Mesenchymal stem cell (in vitro differentiated cells and primary cell): ENCODE measurements around the gene MCL1.
"Not testable (repeated sequence)": the region's sequence is repeated elsewhere in the genome, so short reads cannot be mapped to it uniquely, and the experiment has no call there.

ENCODE experiments used
- DNase-seq: peaks from one replicate; pipeline ENCODE4 v3.0.0-alpha.2; 2013
- H2AFZ ChIP-seq: one replicate; pipeline ENCODE4 v1.6.1; 2013; ENCODE audit warnings: low read depth, mild to moderate bottlenecking, control low read depth, inconsistent platforms, low read length, moderate library complexity
- H2AK5ac ChIP-seq: 2 replicates; pipeline ENCODE4 v1.6.1; 2013; ENCODE audit warnings: low read length, moderate library complexity, mild to moderate bottlenecking, inconsistent platforms; ENCODE audit not compliant: severe bottlenecking
- H2BK120ac ChIP-seq: one replicate; pipeline ENCODE4 v1.6.1; 2013; ENCODE audit warnings: low read depth, mild to moderate bottlenecking, inconsistent platforms, low read length, moderate library complexity
- H2BK12ac ChIP-seq, 2 experiments: one replicate each; pipeline ENCODE4 v1.6.1; 2013; ENCODE audit warnings: inconsistent platforms in 2 of 2, low read length in 2 of 2, mild to moderate bottlenecking in 2 of 2, moderate library complexity in 2 of 2, control low read depth in 1 of 2
- H2BK15ac ChIP-seq: one replicate; pipeline ENCODE4 v1.6.1; 2013; ENCODE audit warnings: mild to moderate bottlenecking, low read depth, inconsistent platforms; ENCODE audit not compliant: poor library complexity, severe bottlenecking
- H2BK5ac ChIP-seq: 2 replicates; pipeline ENCODE4 v1.6.1; 2013; ENCODE audit warnings: low read depth, mild to moderate bottlenecking, low read length, control low read depth, inconsistent platforms; ENCODE audit not compliant: poor library complexity, severe bottlenecking
- H3K14ac ChIP-seq, 2 experiments: one replicate each; pipeline ENCODE4 v1.6.1; 2013; ENCODE audit warnings: inconsistent platforms in 2 of 2, low read length in 2 of 2, control low read depth in 1 of 2, mild to moderate bottlenecking in 1 of 2, moderate library complexity in 1 of 2
- H3K18ac ChIP-seq, 2 experiments: one replicate each; pipeline ENCODE4 v1.6.1; 2013; ENCODE audit warnings: inconsistent platforms in 2 of 2, low read length in 2 of 2, control low read depth in 1 of 2, low read depth in 1 of 2, mild to moderate bottlenecking in 1 of 2
- H3K23ac ChIP-seq, 2 experiments: one replicate each; pipeline ENCODE4 v1.6.1; 2013; ENCODE audit warnings: inconsistent platforms in 2 of 2, low read length in 2 of 2, mild to moderate bottlenecking in 2 of 2, moderate library complexity in 2 of 2, control low read depth in 1 of 2
- H3K27ac ChIP-seq: 2 replicates; pipeline ENCODE4 v1.5.1; 2013; ENCODE audit warnings: mild to moderate bottlenecking, moderate library complexity, low read length, control low read depth, inconsistent platforms; ENCODE audit not compliant: poor library complexity, severe bottlenecking
- H3K27me3 ChIP-seq, 2 experiments: 2 replicates each; pipeline versions ENCODE4 v1.6.1 to v1.7.0; 2013; ENCODE audit warnings: low read length in 2 of 2, mild to moderate bottlenecking in 2 of 2, moderate library complexity in 2 of 2, control low read depth in 1 of 2, inconsistent platforms in 1 of 2; ENCODE audit not compliant: control insufficient read depth in 1 of 2, insufficient read depth in 1 of 2
- H3K36me3 ChIP-seq, 2 experiments: 2 replicates each; pipeline versions ENCODE4 v1.6.1 to v1.7.0; 2013; ENCODE audit warnings: low read length in 2 of 2, control low read depth in 1 of 2, inconsistent platforms in 1 of 2, low read depth in 1 of 2, mild to moderate bottlenecking in 1 of 2; ENCODE audit not compliant: insufficient read depth in 2 of 2, control insufficient read depth in 1 of 2
- H3K4ac ChIP-seq, 2 experiments: one replicate each; pipeline ENCODE4 v1.6.1; 2013; ENCODE audit warnings: inconsistent platforms in 2 of 2, low read length in 2 of 2, mild to moderate bottlenecking in 2 of 2, moderate library complexity in 2 of 2, control low read depth in 1 of 2, low read depth in 1 of 2
- H3K4me1 ChIP-seq: 2 replicates; pipeline ENCODE4 v1.6.1; 2013; ENCODE audit warnings: low read depth, low read length, control low read depth; ENCODE audit not compliant: control insufficient read depth, insufficient read depth
- H3K4me2 ChIP-seq: 2 replicates; pipeline ENCODE4 v1.6.1; 2013; ENCODE audit warnings: low read length, mild to moderate bottlenecking, inconsistent platforms; ENCODE audit not compliant: poor library complexity, severe bottlenecking
- H3K4me3 ChIP-seq, 2 experiments: 2 replicates each; pipeline versions ENCODE4 v1.5.1 to v1.7.0; 2013; ENCODE audit warnings: low read length in 2 of 2, mild to moderate bottlenecking in 2 of 2, control low read depth in 1 of 2, low read depth in 1 of 2; ENCODE audit not compliant: insufficient read depth in 1 of 2
- H3K79me1 ChIP-seq: replicated peaks from 2 replicates; pipeline ENCODE4 v1.6.1; 2013; ENCODE audit warnings: mild to moderate bottlenecking, control low read depth, low read length, inconsistent platforms; ENCODE audit not compliant: poor library complexity, severe bottlenecking
- H3K9ac ChIP-seq: 2 replicates; pipeline ENCODE4 v1.7.0; 2013; ENCODE audit warnings: mild to moderate bottlenecking, low read length, moderate library complexity
- H3K9me3 ChIP-seq: 2 replicates; pipeline ENCODE4 v1.7.0; 2013; ENCODE audit warnings: mild to moderate bottlenecking, low read length; ENCODE audit not compliant: control insufficient read depth
- H4K8ac ChIP-seq: one replicate; pipeline ENCODE4 v1.6.1; 2013; ENCODE audit warnings: inconsistent platforms, mild to moderate bottlenecking, low read length, moderate library complexity
- H4K91ac ChIP-seq: one replicate; pipeline ENCODE4 v1.6.1; 2013; ENCODE audit warnings: mild to moderate bottlenecking, low read length, inconsistent platforms
- WGBS: methylation state at CpG from one replicate; pipeline ENCODE4 v1.1.7; 2013; ENCODE audit warnings: mixed read lengths; 5-methylcytosine and 5-hydroxymethylcytosine counted together

Gene MCL1

DNA sequence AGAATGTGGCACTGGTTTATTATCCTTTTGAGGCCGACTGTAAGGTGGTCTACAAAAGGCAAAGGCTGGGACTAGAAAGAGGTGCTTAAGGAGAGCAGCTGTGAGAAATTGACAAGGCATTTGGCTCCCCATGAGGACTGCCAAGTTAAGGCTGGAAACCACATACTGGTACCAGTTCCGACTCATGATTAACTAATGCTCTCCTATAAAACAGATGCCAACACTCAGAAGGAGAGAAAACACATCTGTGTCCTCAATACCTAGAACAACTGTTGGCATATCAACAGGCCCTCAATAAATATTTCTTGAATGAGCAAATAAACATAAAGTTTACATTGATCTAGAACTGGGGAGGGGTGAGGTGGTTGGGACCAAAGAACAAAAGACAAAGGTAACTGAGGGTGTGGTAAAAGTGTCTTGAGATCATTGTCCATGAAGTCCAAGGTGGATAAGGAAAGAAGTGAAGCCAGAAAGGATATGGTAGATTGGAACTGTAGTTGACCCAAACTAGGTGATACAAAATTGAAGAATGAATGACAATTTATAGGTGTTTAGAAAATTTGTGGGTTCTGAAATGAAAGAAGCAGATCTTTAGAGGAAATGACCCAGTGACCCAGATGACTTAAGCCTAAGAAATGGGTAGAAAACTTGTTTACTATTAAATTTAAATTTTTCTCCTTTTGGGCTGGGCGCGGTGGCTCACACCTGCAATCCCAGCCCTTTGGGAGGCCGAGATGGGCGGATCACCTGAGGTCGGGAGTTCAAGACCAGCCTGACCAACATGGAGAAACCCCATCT lies 16.9 kb upstream of the MCL1 start:
- 90% methylated on average over 6 of the region's 7 CpGs for WGBS
- Histone ChIP-seq H3K4me2 (no peak overlapping the region), H3K18ac (no peak overlapping the region)

DNA sequence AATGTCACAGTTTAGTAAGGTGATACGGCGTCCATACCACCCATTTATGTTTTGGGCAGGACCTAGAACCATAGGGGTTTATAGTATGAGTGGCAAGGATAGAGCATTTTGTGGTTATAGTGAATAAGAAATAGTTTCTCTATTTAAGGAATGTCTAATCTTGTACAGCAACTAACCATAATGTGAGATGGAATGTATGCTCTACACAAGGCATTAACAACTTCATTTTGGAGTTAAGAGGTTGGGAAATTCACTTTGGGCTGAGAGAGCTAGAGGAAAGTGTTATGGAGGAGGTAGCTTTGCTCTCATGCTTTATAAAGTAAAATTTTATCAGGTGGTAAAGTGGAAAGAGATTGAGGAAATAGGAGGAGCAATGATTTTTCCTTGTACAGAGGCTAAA lies 3.0 kb upstream of the MCL1 start:
- Histone ChIP-seq H3K9me3 (no peaks in the 10 kb centered on the region), H4K8ac (no peak overlapping the region), H2BK5ac (no peak overlapping the region), H3K27ac (no peak overlapping the region), H2AFZ (no peak overlapping the region), H3K4me3 (no peak overlapping the region), H3K18ac (no peak overlapping the region), H2AK5ac (no peak overlapping the region), H3K4me1 (peaks cover 4% of the 10 kb centered on the region), H3K79me1 (peaks cover 7% of the 10 kb centered on the region), H3K23ac (no peak overlapping the region), H3K4me2 (no peak overlapping the region), H3K14ac (no peak overlapping the region), H2BK15ac (no peak overlapping the region), H3K9ac (no peak overlapping the region), H3K27me3 (no peaks in the 10 kb centered on the region), H2BK12ac (no peak overlapping the region), H3K4ac (no peak overlapping the region), H4K91ac (no peak overlapping the region), H2BK120ac (no peak overlapping the region), H3K36me3 (peaks cover 5 to 16% of the 10 kb centered on the region in 2 experiments)
- WGBS = 100% methylated on average over 1 of the region's 2 CpGs
- peak; percentile 15 for DNase-seq

More for the DNA sequence above, 16.9 kb upstream of the MCL1 start:
- no peaks in the 10 kb centered on the region for H3K27me3 ChIP-seq
- H3K14ac ChIP-seq = no peak overlapping the region
- no peak overlapping the region for H3K23ac ChIP-seq
- no peaks in the 10 kb centered on the region for H3K9me3 ChIP-seq
- no peak overlapping the region for H3K4me3 ChIP-seq
- H3K36me3 ChIP-seq = peaks cover 3 to 4% of the 10 kb centered on the region in 2 experiments
- H4K8ac ChIP-seq = no peak overlapping the region
- no peak overlapping the region for H2AFZ ChIP-seq
- H3K27ac ChIP-seq = no peak overlapping the region
- no peak overlapping the region for H2AK5ac ChIP-seq
- no peak overlapping the region for H3K4ac ChIP-seq
- DNase-seq = peak; percentile 74
- H3K9ac ChIP-seq = no peak overlapping the region
- no peak overlapping the region for H2BK5ac ChIP-seq
- H2BK12ac ChIP-seq = no peak overlapping the region
- no peak overlapping the region for H4K91ac ChIP-seq
- H3K79me1 ChIP-seq = no peaks in the 10 kb centered on the region
- no peak overlapping the region for H2BK15ac ChIP-seq
- H2BK120ac ChIP-seq = no peak overlapping the region
- peaks cover 2% of the 10 kb centered on the region for H3K4me1 ChIP-seq

DNA sequence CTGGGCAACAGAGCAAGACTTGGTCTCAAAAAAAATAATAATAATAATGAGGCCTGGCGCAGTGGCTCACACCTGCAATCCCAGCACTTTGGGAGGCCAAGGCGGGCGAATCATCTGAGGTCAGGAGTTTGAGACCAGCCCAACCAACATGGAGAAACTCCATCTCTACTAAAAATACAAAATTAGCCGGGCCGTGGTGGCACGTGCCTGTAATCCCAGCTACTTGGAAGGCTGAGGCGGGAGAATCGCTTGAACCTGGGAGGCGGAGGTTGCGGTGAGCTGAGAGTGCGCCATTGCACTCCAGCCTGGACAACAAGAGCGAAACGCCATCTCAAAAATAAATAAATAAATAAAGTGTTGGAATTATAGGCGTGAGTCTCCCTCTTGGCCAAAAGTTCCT lies 2.6 kb upstream of the MCL1 start:
- H3K23ac ChIP-seq, H4K91ac ChIP-seq, H2BK12ac ChIP-seq, H3K18ac ChIP-seq, DNase-seq, H2BK120ac ChIP-seq, H3K14ac ChIP-seq, H3K27me3 ChIP-seq, H3K9ac ChIP-seq, H2BK5ac ChIP-seq, H3K79me1 ChIP-seq, H2AFZ ChIP-seq, H3K4me1 ChIP-seq, H3K4me2 ChIP-seq, H4K8ac ChIP-seq, H3K27ac ChIP-seq, H3K4ac ChIP-seq, H2AK5ac ChIP-seq, H3K9me3 ChIP-seq, H2BK15ac ChIP-seq, H3K4me3 ChIP-seq: not testable (repeated sequence)
- H3K36me3 ChIP-seq = peaks cover 8 to 20% of the 10 kb centered on the region in 2 experiments
- 99% methylated on average over 10 of the region's 14 CpGs for WGBS

DNA sequence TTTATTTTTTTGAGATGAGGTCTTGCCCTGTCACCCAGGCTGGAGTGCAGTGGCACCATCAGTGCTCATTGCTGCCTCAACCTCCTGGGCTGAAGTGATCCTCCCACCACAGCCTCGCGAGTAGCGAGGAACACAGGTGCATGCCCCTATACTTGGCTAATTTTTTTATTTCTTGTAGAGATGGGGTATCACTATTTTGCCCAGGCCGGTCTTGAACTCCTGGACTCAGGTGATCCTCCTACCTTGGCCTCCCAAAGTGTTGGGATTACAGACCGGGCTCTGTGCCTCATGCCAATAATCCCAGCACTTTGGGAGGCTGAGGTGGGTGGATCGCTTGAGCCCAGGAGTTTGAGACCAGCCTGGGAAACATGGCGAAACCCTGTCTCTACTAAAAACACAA lies 2.0 kb upstream of the MCL1 start:
- not testable (repeated sequence) for H3K23ac ChIP-seq, H2BK12ac ChIP-seq, H3K27me3 ChIP-seq, H2BK15ac ChIP-seq, H3K9me3 ChIP-seq, DNase-seq, H3K27ac ChIP-seq, H3K18ac ChIP-seq, H2BK120ac ChIP-seq, H3K4me1 ChIP-seq, H3K79me1 ChIP-seq, H2BK5ac ChIP-seq, H4K8ac ChIP-seq, H3K4me3 ChIP-seq, H3K4me2 ChIP-seq, H2AFZ ChIP-seq, H3K14ac ChIP-seq, H4K91ac ChIP-seq, H3K4ac ChIP-seq, H3K9ac ChIP-seq
- peaks cover 8 to 25% of the 10 kb centered on the region in 2 experiments for H3K36me3 ChIP-seq
- H2AK5ac ChIP-seq = peak overlapping the region; percentile 77
- WGBS = over 99% methylated on average over 7 of the region's 7 CpGs
